Inflammatory macrophage treated with lipopolysaccharide for 4 hours (primary cell): Measurements from ENCODE around the gene PDHA1.

Experiments used
- DNase-seq: peaks from one replicate; pipeline ENCODE4 v3.0.0-alpha.2; 2020

The PDHA1 gene

GRCh38 chrX:19343535-19344408, at the start of gene PDHA1:
PDHA1 (plus strand) TSS chrX:19343927; CDS start chrX:19344038, 111 bp downstream.
- peak; percentile 92 for DNase-seq

GRCh38 chrX:19303256-19303880, 40.4 kb upstream of the PDHA1 start:
- DNase-seq, result no peak

GRCh38 chrX:19326567-19326966, 17.2 kb upstream of the PDHA1 start:
- DNase-seq, result no peak

- no peak for DNase-seq
Measured at GRCh38 chrX:19331831-19332230, 11.9 kb upstream of the PDHA1 start.

DNA sequence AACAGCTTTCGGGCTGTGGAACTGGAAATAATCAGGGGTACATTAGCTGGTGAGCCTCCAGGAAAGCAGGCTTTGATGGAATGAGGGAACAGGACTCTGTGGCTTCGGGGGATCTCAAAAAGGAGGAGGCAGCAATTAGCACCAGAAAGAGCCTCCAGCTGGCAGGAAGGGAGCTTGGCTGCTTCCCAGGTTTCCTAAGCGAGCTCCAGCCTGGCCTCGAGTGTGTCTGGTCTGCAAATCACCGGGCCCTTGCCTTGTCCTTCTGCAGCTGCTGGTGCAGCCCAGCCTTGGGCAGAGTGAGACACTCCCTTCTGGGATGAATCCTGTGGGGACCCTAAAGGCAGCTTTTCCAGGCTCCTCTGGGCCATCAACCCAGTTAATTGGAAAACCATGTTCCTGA, 10.7 kb upstream of the PDHA1 start:
- no peak for DNase-seq

- peak; percentile 66 for DNase-seq
Measured at GRCh38 chrX:19334945-19335626, 8.6 kb upstream of the PDHA1 start.

DNA sequence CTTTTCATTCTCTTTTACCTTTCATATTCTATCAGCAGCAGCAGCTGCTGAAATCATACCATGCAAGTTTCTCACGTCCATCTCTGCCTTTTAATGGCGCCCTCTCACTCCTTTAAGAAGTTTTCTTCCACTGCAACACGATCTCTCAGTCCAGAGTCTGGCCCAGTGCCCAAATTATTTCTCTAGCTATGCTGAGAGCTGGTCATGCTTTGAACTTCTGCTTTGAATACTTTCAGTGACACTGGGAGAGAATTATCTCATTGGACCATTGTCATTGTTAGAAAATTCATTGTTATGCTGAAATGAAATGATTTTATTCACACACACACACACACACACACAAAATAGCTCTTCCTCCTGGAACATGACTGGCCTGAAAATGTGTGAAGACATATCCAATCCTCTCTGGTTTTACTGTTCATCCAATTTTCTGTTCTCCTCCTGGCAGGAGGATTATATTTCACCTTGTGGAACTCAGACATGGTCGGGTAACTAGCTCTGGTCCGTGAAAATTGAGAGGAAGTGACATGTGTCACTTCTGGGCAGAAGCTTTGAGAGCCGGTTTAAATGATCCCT, 1.3 kb upstream of the PDHA1 start:
- DNase-seq, result peak; percentile 60

- DNase-seq, result no peak
Measured at GRCh38 chrX:19343085-19343534, 617 bp upstream of the PDHA1 start.

GRCh38 chrX:19344661-19345060, 934 bp downstream of the PDHA1 start:
- DNase-seq, result no peak

DNA sequence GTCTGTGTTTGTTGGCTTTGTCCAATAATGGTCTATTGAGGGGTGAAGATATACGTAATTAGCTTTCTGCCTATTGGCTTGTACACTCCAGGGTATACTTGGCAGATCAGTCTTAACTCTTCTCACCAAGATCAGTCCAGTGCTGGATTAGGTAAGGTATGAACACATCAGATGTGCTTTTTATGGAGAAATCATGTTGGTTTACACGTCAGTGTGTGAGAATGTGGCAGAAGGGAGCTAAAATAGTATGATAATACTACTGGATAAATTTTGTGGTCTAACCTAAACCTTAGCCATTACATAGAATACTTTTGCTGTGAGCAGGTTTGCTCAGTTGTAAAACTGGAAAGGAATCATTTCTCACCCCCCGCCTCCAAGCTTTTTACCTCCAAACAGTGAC, 4.2 kb downstream of the PDHA1 start:
- DNase-seq, result no peak

DNA sequence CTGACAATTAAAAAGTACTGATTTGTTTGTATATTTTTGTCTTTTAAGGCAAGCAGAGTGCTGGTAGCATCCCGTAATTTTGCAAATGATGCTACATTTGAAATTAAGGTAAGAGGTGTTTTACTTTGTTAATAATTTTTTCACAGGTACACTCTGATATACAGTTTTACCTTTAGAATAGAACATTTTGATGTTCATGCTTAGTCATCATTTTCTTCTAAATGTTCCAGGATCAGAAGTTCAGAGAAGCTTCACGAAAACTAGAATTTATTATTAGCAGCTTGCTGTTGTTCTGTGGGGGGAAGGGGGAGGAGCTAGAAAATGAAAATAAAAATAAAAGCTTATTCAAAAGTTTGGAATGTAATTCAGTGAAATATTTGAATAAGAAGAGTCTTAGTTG, 5.5 kb downstream of the PDHA1 start:
- no peak for DNase-seq

- DNase-seq, result peak; percentile 75
Measured at GRCh38 chrX:19350941-19351384, 7.2 kb downstream of the PDHA1 start.

DNA sequence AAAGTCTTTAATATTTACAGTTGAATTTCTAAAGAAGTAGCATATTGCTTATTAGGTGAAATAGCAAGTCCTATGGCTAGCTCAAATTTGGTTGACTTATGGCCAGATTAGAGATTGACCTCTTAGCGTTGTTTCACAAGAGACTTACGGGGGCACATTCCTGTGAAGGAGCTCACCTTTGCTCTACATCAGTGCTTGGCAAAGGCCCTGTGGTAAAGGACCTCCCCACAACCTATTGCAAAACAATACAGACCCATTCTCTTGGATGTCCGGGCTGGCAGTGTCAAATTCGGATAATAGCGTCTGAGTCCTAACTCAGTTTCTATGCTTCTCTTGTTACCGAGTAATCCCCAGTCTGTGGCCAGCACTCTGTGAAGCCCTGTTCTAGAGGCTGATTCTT, 10.9 kb downstream of the PDHA1 start:
- no peak for DNase-seq

- DNase-seq, result peak; percentile 67
Measured at GRCh38 chrX:19358521-19358920, 14.8 kb downstream of the PDHA1 start.

DNA sequence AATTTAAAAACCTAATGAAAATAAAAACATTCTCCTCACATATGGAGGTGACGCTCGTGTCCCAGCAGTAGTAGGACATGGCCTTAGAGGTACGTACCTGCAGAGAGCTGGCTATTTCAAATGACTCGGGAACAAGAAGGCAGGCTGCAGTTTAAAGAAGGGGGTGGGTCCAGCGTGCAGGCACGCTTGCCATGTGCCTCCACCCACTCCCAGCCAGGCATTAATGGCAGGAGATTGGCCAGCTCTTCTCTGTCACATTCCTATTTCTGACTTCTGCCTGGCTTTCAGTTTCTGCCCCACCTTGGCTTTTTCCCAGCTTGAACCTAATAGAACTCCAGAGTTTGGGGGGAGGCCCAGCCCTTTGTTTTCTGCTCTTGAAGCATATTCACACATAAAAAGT, 17.2 kb downstream of the PDHA1 start:
- DNase-seq, result no peak

- DNase-seq, result no peak
Measured at GRCh38 chrX:19361701-19362100, 18.0 kb downstream of the PDHA1 start.

DNA sequence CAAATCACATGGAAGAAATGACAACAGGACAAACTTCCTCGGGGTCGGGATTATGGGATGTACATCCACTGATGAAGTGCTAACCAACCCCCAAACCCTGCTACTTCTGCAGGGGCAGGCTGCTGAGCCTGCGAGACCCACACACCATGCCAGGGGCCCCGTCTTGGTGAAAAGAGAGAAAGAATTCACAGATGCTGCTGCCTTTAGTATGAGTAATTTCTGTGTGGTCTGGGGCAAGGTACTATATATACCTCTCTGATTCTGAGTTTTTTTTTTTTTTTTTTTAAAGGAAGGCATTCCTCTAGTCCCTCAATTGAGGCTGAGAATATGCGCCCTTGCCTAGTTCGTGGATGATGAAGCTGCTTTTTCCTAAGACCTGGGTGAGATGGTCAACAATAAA, 24.8 kb downstream of the PDHA1 start:
- DNase-seq, result no peak

DNA sequence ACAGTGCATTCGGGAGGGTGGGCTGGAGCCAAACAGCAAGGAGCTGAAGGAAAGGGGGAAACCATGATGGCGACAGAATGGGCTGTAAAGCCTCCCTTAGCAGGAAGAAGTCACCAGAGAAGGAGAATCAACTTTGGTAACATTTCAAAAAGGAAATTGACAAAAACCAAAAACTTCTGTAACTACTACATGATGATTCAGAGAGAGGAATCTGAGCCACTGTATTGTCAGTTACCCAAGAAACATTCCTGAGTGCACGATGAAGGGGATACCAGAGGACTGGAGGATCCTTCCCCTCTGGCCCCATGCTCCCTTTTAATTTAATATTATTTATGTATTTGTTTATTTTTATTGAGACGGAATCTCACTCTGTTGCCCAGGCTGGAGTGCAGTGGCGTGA, 26.3 kb downstream of the PDHA1 start:
- DNase-seq, result no peak

- DNase-seq, result peak; percentile 54
Measured at GRCh38 chrX:19372170-19372546, 28.4 kb downstream of the PDHA1 start.

GRCh38 chrX:19372547-19373331, 29.0 kb downstream of the PDHA1 start:
- no peak for DNase-seq

- no peak for DNase-seq
Measured at GRCh38 chrX:19373351-19373891, 29.7 kb downstream of the PDHA1 start.

DNA sequence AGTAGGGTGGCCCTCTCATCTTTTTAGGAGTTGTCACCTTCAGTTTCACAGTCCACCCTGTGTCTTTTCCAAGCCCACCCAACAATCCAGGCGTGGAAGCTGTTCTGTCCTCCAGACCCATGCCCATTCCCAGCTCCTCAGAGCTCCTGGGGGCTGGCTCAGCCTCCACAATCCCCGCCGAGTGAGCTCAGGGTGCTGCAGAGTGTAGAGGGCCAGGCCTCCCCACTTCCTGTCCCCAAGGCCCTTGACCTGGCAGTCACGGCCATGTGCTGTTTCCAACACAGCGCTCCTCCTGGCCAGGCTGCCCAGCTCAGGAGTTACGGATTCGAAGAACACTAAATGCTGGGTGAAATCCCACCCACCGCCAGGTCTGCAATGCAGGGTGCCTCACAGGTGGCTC, 31.8 kb downstream of the PDHA1 start:
- no peak for DNase-seq
